AG04450 (cell line): ENCODE measurements around the gene PGLYRP4. TPM values are rescaled to one million over a fixed set of nuclear protein-coding genes. Genes with fewer than 3 reads are reported as not detected.

Experiments
- CTCF ChIA-PET: fragments of 300-600, 350-600 bp; formaldehyde crosslinking; extraction: SDS; loops from one replicate; lab custom pipeline; 2022; ENCODE audit warnings: antibody characterized with exemption, inconsistent platforms; lab: Charles Lee
- POLR2A ChIA-PET: fragments of 350-600 bp; formaldehyde crosslinking; extraction: SDS; loops from one replicate; lab custom pipeline; 2021; ENCODE audit warnings: antibody characterized with exemption, inconsistent platforms; lab: Yijun Ruan, JAX
- DNase-seq: peaks from one replicate; pipeline ENCODE4 v3.0.0-alpha.2; 2011; ENCODE audit warnings: low read depth, low spot score
- H3K27ac ChIP-seq: one replicate; pipeline ENCODE4 v1.5.1; 2012; ENCODE audit warnings: low read depth, low read length, control low read depth
- H3K27me3 ChIP-seq: one replicate; pipeline ENCODE4 v1.6.0; 2012; ENCODE audit warnings: low read length; ENCODE audit not compliant: control insufficient read depth, insufficient read depth
- H3K4me3 ChIP-seq: 2 replicates; pipeline ENCODE4 v1.5.1; 2011; ENCODE audit warnings: mild to moderate bottlenecking, low read depth, low read length, control low read depth
- H3K9me3 ChIP-seq: 2 replicates; pipeline ENCODE4 v1.5.1; 2012; ENCODE audit warnings: low read length; ENCODE audit not compliant: control insufficient read depth, insufficient read depth
- CTCF ChIP-seq: IDR thresholded peaks from 2 replicates; pipeline ENCODE4 v1.5.1; 2011; ENCODE audit warnings: low read depth, low read length, control low read depth, inconsistent platforms
- polyA plus RNA-seq: library from polyadenylated mRNA; depleted of rRNA; stranded (reverse); fragments of >200 nt; gene quantifications from 2 replicates; pipeline ENCODE4 v1.2.3, GENCODE V29; 2011

The PGLYRP4 gene
- polyA plus RNA-seq, 1 experiment, result not detected

GRCh38 chr1:153364766-153365666 lies 16.4 kb upstream of the PGLYRP4 start:
- H3K27ac ChIP-seq, result no peak overlapping the region
- ChIA-PET CTCF (interaction anchor here (4.9 kb wide), 1 partner anchor 11 kb away, joined by 27 read pairs; no protein-coding TSS in a partner anchor), POLR2A (no interaction called here)
- no peak overlapping the region for H3K4me3 ChIP-seq
- TF ChIP-seq CTCF, result no peak
- H3K27me3 ChIP-seq, result peaks cover 8% of the 10 kb centered on the region
- H3K9me3 ChIP-seq, result no peaks in the 10 kb centered on the region
- no peak for DNase-seq

- Histone ChIP-seq H3K4me3 (no peak overlapping the region), H3K27ac (no peak overlapping the region), H3K27me3 (peaks cover 8% of the 10 kb centered on the region), H3K9me3 (no peaks in the 10 kb centered on the region)
- no peak for TF ChIP-seq CTCF
- ChIA-PET CTCF (interaction anchor here (4.9 kb wide), 1 partner anchor 11 kb away, joined by 27 read pairs; no protein-coding TSS in a partner anchor), POLR2A (no interaction called here)
- DNase-seq, result no peak
Measured at GRCh38 chr1:153364156-153364555, 15.5 kb upstream of the PGLYRP4 start.

- H3K27ac ChIP-seq, result no peak overlapping the region
- H3K4me3 ChIP-seq, result no peak overlapping the region
- H3K9me3 ChIP-seq, result no peaks in the 10 kb centered on the region
- POLR2A ChIA-PET, result no interaction called here
- no peak for DNase-seq
- peaks cover 8% of the 10 kb centered on the region for H3K27me3 ChIP-seq
- CTCF ChIA-PET, result interaction anchor here (4.9 kb wide), 1 partner anchor 10 kb away, joined by 27 read pairs; no protein-coding TSS in a partner anchor
- TF ChIP-seq CTCF, result no peak
Measured at GRCh38 chr1:153363641-153364040, 15.0 kb upstream of the PGLYRP4 start.

GRCh38 chr1:153362187-153362775 lies 13.6 kb upstream of the PGLYRP4 start:
- no peak for TF ChIP-seq CTCF
- ChIA-PET POLR2A (no interaction called here), CTCF (interaction anchor here (4.9 kb wide), 1 partner anchor 9 kb away, joined by 27 read pairs; no protein-coding TSS in a partner anchor)
- no peaks in the 10 kb centered on the region for H3K9me3 ChIP-seq
- H3K27ac ChIP-seq, result no peak overlapping the region
- H3K27me3 ChIP-seq, result peaks cover 8% of the 10 kb centered on the region
- H3K4me3 ChIP-seq, result no peak overlapping the region
- no peak for DNase-seq
